HUES64 (cell line): ENCODE measurements around the gene DPYSL3.
A peak's percentile ranks its signal among the peaks of the same experiment; 100 is the strongest.
"Not testable (repeated sequence)": the region's sequence is repeated elsewhere in the genome, so short reads cannot be mapped to it uniquely, and the experiment has no call there.

Experiments used
- H3K27ac ChIP-seq: 2 replicates; pipeline ENCODE4 v1.7.0; 2013; ENCODE audit warnings: low read depth, low read length, inconsistent platforms
- H3K27me3 ChIP-seq: 2 replicates; pipeline ENCODE4 v1.6.1; 2013; ENCODE audit warnings: mild to moderate bottlenecking, low read length; ENCODE audit not compliant: insufficient read depth
- H3K36me3 ChIP-seq: 2 replicates; pipeline ENCODE4 v1.6.1; 2013; ENCODE audit warnings: mild to moderate bottlenecking, low read length; ENCODE audit not compliant: insufficient read depth
- H3K4me1 ChIP-seq: 2 replicates; pipeline ENCODE4 v1.6.1; 2013; ENCODE audit warnings: mild to moderate bottlenecking, low read length, moderate library complexity; ENCODE audit not compliant: insufficient read depth
- H3K4me3 ChIP-seq: 2 replicates; pipeline ENCODE4 v1.5.1; 2013; ENCODE audit warnings: mild to moderate bottlenecking, low read length, moderate library complexity
- H3K9ac ChIP-seq: 2 replicates; pipeline ENCODE4 v1.6.1; 2013; ENCODE audit warnings: mild to moderate bottlenecking, low read depth, low read length
- H3K9me3 ChIP-seq: 2 replicates; pipeline ENCODE4 v1.6.1; 2013; ENCODE audit warnings: low read depth, low read length; ENCODE audit not compliant: insufficient read depth
- WGBS: fragments of 150-250, 120-280 bp; methylation state at CpG from one replicate; pipeline ENCODE4 v1.1.7; 2013; ENCODE audit warnings: missing lambda C conversion rate; 5-methylcytosine and 5-hydroxymethylcytosine counted together

DPYSL3 gene

DNA sequence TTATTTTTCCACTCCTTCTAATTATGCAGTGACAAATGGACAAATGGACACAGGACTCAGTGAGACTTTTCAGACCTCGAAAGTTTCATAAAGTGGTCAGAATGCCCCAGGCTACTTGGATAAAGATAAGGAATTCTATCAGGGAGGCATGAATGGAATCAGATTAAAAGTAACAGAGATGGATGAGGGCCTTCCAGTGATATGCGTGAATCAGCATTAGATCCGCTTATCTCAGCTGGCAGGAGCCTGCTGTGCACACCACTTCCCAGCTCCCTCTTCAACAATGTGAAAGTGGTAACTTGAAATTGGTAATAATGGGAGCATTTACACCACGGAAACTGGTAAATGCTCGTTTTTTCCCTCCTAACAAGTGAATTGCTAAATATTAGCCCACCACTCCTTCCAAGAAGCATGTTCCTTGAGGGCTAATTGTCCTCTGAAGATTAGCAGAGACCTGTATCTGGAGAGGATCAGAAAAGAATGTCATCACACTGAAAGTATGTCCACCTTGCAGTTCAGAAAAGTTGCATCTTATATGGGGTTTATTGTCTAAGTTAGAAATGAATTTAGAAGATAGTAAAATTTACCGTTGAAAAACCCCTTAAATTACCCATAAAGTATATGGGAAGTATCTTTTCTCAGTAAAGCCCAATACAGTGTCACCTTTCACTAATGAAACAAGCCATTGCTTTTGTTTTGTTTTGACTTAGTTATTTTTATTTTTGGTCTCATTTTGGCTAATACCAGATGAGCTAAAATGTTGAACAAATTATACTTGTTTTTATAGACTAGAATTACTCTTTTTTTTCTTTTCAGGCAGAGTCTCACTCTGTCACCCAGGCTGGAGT is 125.3 kb downstream of the DPYSL3 start:
- H3K27me3 ChIP-seq = no peaks in the 10 kb centered on the region
- no peak overlapping the region for H3K9ac ChIP-seq
- no peaks in the 10 kb centered on the region for H3K36me3 ChIP-seq
- H3K4me3 ChIP-seq = no peak overlapping the region
- WGBS = 68% methylated on average over 5 of the region's 6 CpGs
- no peaks in the 10 kb centered on the region; the same call in 1 of the 2 replicates for H3K9me3 ChIP-seq
- H3K4me1 ChIP-seq = peaks cover 35% of the 10 kb centered on the region
- H3K27ac ChIP-seq = peak overlapping the region; percentile 46

GRCh38 chr5:147382776-147383175 is 127.1 kb downstream of the DPYSL3 start:
- 73% methylated on average over 4 of the region's 4 CpGs for WGBS
- peaks cover 6% of the 10 kb centered on the region for H3K9me3 ChIP-seq
- no peaks in the 10 kb centered on the region for H3K36me3 ChIP-seq
- H3K27me3 ChIP-seq = no peaks in the 10 kb centered on the region
- H3K27ac ChIP-seq = no peak overlapping the region
- H3K9ac ChIP-seq = peak overlapping the region; percentile 18
- H3K4me1 ChIP-seq = peaks cover 26% of the 10 kb centered on the region
- H3K4me3 ChIP-seq = peak overlapping the region; percentile 15; the same call in 1 of the 2 replicates

DNA sequence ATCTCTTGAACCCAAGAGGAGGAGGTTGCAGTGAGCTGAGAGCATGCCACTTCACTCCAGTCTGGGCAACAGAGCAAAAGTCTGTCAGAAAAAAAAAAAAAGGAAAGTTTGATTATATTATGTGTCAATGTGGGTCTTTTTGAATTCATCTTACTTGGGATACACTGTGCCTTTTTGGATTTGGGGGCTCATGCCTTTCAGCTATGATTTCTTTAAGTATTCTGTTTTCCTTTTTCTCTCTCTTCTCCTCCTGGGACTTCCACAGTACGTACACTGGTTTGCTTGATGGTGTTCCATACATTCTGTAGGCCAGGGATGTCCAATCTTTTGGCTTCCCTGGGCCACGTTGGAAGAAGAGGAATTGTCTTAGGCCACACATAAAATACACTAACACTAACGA is 128.3 kb downstream of the DPYSL3 start:
- Histone ChIP-seq H3K27me3 (no peaks in the 10 kb centered on the region), H3K9me3 (peaks cover 6% of the 10 kb centered on the region)
- 80% methylated on average over 3 of the region's 3 CpGs for WGBS

GRCh38 chr5:147377682-147378081 is 132.2 kb downstream of the DPYSL3 start:
- Histone ChIP-seq H3K4me1 (peaks cover 6% of the 10 kb centered on the region; the same call in 1 of the 2 replicates), H3K27me3 (no peaks in the 10 kb centered on the region), H3K27ac (no peak overlapping the region), H3K4me3 (no peak overlapping the region), H3K36me3 (no peaks in the 10 kb centered on the region), H3K9me3 (peaks cover 6% of the 10 kb centered on the region), H3K9ac (no peak overlapping the region)
- 100% methylated on average over 1 of the region's 1 CpG for WGBS

More for the DNA sequence above, 128.3 kb downstream of the DPYSL3 start:
- H3K9ac ChIP-seq = no peak overlapping the region
- peaks cover 26% of the 10 kb centered on the region for H3K4me1 ChIP-seq
- no peak overlapping the region for H3K27ac ChIP-seq
- H3K36me3 ChIP-seq = no peaks in the 10 kb centered on the region
- H3K4me3 ChIP-seq = no peak overlapping the region

DNA sequence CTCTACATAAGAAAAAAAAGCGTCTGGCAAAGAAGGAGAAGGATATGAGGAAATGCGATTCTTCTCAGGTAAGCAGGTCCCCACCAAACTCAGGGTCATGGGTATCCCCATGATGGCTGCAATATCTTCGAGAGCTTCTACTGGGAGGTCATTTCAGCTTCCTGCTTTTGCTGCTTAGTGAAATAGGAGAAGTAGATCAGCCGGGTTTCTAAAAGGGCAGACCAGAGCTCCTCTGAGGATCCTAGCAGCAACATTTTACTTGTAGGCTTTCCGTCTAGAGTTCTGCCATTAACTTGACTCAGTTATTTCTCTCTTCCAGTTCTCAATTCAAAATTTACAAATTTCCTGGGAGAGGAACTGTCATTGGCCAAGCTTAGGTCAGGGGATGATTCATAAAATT is 134.7 kb downstream of the DPYSL3 start:
- 92% methylated on average over 5 of the region's 5 CpGs for WGBS
- H3K27me3 ChIP-seq = no peaks in the 10 kb centered on the region
- H3K4me1 ChIP-seq = no peaks in the 10 kb centered on the region
- H3K36me3 ChIP-seq = no peaks in the 10 kb centered on the region
- no peak overlapping the region for H3K9ac ChIP-seq
- no peak overlapping the region for H3K4me3 ChIP-seq
- peaks cover 6% of the 10 kb centered on the region for H3K9me3 ChIP-seq
- no peak overlapping the region for H3K27ac ChIP-seq

DNA sequence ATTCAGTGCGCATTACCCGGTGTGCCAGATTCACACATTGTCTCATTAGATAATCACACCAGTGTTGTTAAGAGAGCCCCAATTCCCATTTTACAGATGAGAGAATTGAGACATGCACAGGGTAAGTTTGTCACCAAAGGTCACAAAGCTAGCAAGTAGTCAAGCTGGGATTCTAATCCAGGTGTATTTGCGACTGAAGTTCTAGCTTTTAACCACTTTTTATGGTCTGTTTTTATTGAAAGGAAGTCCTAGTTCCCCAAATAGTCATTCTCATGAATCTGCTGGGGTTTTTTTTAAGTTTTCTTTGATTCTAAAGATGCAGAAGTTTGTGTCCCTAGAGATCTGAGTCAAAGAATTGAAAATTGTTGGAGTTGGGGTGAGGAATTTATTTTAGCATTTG is 136.5 kb downstream of the DPYSL3 start:
- peaks cover 3% of the 10 kb centered on the region for H3K9me3 ChIP-seq
- no peak overlapping the region for H3K4me3 ChIP-seq
- WGBS = 96% methylated on average over 3 of the region's 3 CpGs
- H3K27ac ChIP-seq = no peak overlapping the region
- H3K9ac ChIP-seq = no peak overlapping the region
- no peaks in the 10 kb centered on the region for H3K36me3 ChIP-seq
- H3K27me3 ChIP-seq = no peaks in the 10 kb centered on the region
- H3K4me1 ChIP-seq = no peaks in the 10 kb centered on the region

- Histone ChIP-seq H3K9me3 (no peaks in the 10 kb centered on the region), H3K27me3 (no peaks in the 10 kb centered on the region), H3K4me1 (no peaks in the 10 kb centered on the region), H3K36me3 (no peaks in the 10 kb centered on the region), H3K9ac (no peak overlapping the region), H3K4me3 (no peak overlapping the region), H3K27ac (no peak overlapping the region)
- WGBS = 96% methylated on average over 1 of the region's 1 CpG
These were observed 137.7 kb downstream of the DPYSL3 start for GRCh38 chr5:147372191-147372590.

DNA sequence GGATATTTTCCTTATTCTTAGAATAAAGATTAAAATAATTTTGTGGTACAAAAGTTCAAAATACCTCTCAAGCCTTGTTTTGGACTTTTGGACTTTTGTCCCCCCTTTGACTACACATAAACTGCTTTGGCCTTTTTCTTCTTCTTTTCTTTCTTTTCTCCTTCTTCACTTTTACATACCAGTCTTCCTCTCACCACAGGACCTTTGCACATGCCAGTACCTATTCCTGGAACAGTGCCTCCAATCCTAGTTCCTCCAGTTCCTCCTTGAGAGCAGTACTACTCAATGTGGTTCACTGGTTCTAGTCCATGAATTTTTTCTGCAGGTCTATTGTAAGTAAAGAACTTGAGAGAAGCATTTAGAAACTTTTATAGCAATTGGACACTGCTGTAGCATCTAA is 138.6 kb downstream of the DPYSL3 start:
- H3K9ac ChIP-seq = no peak overlapping the region

GRCh38 chr5:147369742-147370374 is 140.0 kb downstream of the DPYSL3 start:
- Histone ChIP-seq H3K4me3 (no peak overlapping the region), H3K36me3 (no peaks in the 10 kb centered on the region), H3K27ac (no peak overlapping the region), H3K9me3 (no peaks in the 10 kb centered on the region), H3K4me1 (no peaks in the 10 kb centered on the region), H3K9ac (no peak overlapping the region), H3K27me3 (no peaks in the 10 kb centered on the region)
- 0% methylated on average over 1 of the region's 2 CpGs for WGBS

More for the DNA sequence above, 138.6 kb downstream of the DPYSL3 start:
- Histone ChIP-seq H3K4me3 (no peak overlapping the region), H3K4me1 (no peaks in the 10 kb centered on the region), H3K36me3 (no peaks in the 10 kb centered on the region), H3K27me3 (no peaks in the 10 kb centered on the region), H3K9me3 (no peaks in the 10 kb centered on the region), H3K27ac (no peak overlapping the region)

- not testable (repeated sequence) for H3K9me3 ChIP-seq, H3K9ac ChIP-seq, H3K36me3 ChIP-seq, H3K27ac ChIP-seq, H3K27me3 ChIP-seq, H3K4me1 ChIP-seq, H3K4me3 ChIP-seq
- 57% methylated on average over 6 of the region's 6 CpGs for WGBS
These were observed 142.5 kb downstream of the DPYSL3 start for GRCh38 chr5:147367381-147367780.

DNA sequence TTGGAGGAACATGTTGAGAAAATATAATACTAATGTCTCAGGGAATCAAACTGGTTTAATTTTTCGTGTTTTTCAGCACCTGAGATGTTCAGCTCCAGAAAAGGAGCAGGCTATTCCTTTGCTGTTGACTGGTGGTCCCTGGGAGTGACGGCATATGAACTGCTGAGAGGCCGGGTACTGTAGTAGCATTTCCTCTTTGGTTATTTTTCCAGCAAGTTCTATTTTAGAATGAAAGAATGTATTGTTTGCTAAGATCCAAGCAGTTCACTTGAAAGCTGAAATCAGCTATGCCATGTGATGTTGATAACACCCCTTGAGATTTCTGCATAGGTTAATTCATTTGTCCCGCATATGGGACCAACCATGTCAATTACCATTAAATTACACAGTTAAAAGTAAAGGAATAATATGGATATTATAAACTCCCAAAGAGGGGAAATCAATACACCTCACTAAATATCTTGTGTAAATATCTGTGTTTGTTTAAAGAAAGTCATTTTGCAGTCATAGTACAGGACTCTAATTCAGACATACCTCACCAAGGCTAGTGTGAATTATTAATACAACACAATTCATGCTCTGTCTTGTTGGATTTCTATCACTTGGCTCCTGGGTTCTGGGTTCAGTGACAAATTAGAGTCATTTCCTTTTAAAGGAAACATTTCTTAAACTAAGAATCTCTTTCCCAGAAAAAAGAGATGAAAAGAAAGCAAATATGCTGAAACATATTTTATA is 148.3 kb downstream of the DPYSL3 start:
- Histone ChIP-seq H3K4me1 (no peaks in the 10 kb centered on the region), H3K36me3 (no peaks in the 10 kb centered on the region), H3K9ac (no peak overlapping the region), H3K4me3 (no peak overlapping the region), H3K27ac (no peak overlapping the region), H3K27me3 (no peaks in the 10 kb centered on the region), H3K9me3 (no peaks in the 10 kb centered on the region)
- 94% methylated on average over 4 of the region's 4 CpGs for WGBS
